ENCODE measurements around the gene KLC1. TPM values are rescaled to one million over a fixed set of nuclear protein-coding genes. Genes with fewer than 3 reads are reported as not detected.

Gene KLC1
- total and polyA plus RNA-seq, 2 of the 8 experiments (the other 6 are each of a cell fraction or from before 2014, with no cell fraction given): 84.6 to 134 TPM

DNA sequence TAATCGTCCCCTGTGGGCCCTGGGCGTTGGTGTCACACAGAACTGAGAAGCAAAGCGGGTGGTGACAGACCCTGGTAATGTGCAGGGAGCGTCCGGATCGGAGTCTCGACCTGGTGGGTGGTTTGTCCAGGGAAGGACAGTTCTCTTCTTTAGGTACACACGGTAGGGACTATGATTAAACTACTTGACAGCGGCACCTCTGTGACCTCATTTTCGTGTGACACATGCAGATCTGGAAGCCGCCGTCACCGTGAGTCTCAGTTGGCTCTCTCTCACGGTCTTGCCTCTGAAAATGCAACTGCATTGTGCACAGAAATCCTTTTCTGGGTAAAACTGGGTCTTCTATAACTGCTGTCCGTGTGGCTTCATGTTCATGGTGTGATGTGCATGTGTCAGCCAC, 54.1 kb downstream of the KLC1 start:
- H3K23ac ChIP-seq (ENCODE audit: insufficient read length): no peak overlapping the region
- no peak overlapping the region for H4K91ac ChIP-seq (replicated peaks; ENCODE audit: insufficient read length, low read length)
- H3K23me2 ChIP-seq (ENCODE audit: low read depth, low read length): no peaks in the 10 kb centered on the region
- no peaks in the 10 kb centered on the region for H3K9me3 ChIP-seq (ENCODE audit: insufficient read depth in 2 of 2, low read depth in 1 of 2, low read length in 1 of 2)
- H2BK15ac ChIP-seq (ENCODE audit: low read length): no peak overlapping the region
- peaks cover 26 to 73% (median 38%) of the 10 kb centered on the region in 4 experiments for H3K36me3 ChIP-seq (ENCODE audit: control insufficient read depth in 2 of 4, insufficient read depth in 4 of 4, low read length in 3 of 4)
- no peak overlapping the region for H2BK5ac ChIP-seq (ENCODE audit: low read depth, low read length)
- no peak overlapping the region for H2AK5ac ChIP-seq (ENCODE audit: low read depth, low read length)
- peaks cover 5 to 10% of the 10 kb centered on the region in 2 experiments for H4K20me1 ChIP-seq (replicated peaks in 1 of 2; ENCODE audit: control insufficient read depth in 1 of 2, insufficient read depth in 2 of 2, low read length in 2 of 2)
- 86% methylated on average over 15 of the region's 15 CpGs; no CpG with 5 or more reads in 1 of the 2 experiments for WGBS, 2 experiments (ENCODE audit: extremely low coverage in 1 of 2, insufficient coverage in 1 of 2, insufficient read length in 1 of 2, insufficient replicate concordance in 2 of 2, low coverage in 1 of 2, low lambda C conversion rate in 2 of 2, missing lambda C conversion rate in 1 of 2)
- no peak overlapping the region for H3K4ac ChIP-seq (replicated peaks; ENCODE audit: insufficient read length, low read depth, low read length)
- H3K14ac ChIP-seq (ENCODE audit: insufficient read length): no peak overlapping the region
- no peak overlapping the region for H3K4me2 ChIP-seq (ENCODE audit: insufficient read depth in 1 of 2, low read depth in 2 of 2, low read length in 2 of 2)
- no peak overlapping the region for H3K56ac ChIP-seq (replicated peaks; ENCODE audit: insufficient read length, low read depth, low read length)
- no peak overlapping the region for H2BK120ac ChIP-seq (replicated peaks; ENCODE audit: low read depth, low read length)
- no peak overlapping the region for H4K8ac ChIP-seq (ENCODE audit: extremely low read depth, insufficient read depth, low read length)
- H2BK12ac ChIP-seq (ENCODE audit: low read depth, low read length): no peak overlapping the region
- H2BK20ac ChIP-seq (ENCODE audit: low read length): no peak overlapping the region
- POLR2A ChIA-PET (ENCODE audit: partially characterized antibody): no interaction called here
- no peaks in the 10 kb centered on the region; a peak in 1 of 4 replicates for H3K79me2 ChIP-seq (ENCODE audit: control insufficient read depth in 1 of 2, insufficient read depth in 2 of 2, low read length in 2 of 2)
- H2AFZ ChIP-seq (ENCODE audit: low read length): no peak overlapping the region
- no peak for DNase-seq (ENCODE audit: low read depth in 1 of 2, low spot score in 2 of 2)
- no peak overlapping the region for H3K18ac ChIP-seq (ENCODE audit: extremely low read depth, low read length)
- TF ChIP-seq, protein P1, sequence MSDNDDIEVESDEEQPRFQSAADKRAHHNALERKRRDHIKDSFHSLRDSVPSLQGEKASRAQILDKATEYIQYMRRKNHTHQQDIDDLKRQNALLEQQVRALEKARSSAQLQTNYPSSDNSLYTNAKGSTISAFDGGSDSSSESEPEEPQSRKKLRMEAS (IDR thresholded peaks at IDR 0.05): no peak
- TF ChIP-seq SIRT6 (IDR thresholded peaks at IDR 0.05; ENCODE audit: low read length) (no peak), EP300 (IDR thresholded peaks at IDR 0.05; ENCODE audit: borderline replicate concordance in 1 of 2, low read depth in 2 of 2, low read length in 2 of 2) (no peak), NANOG (IDR thresholded peaks at IDR 0.05; ENCODE audit: insufficient read depth, low read depth, low read length, poor library complexity, severe bottlenecking) (no peak), CHD2 (IDR thresholded peaks at IDR 0.05; ENCODE audit: low read length) (no peak), RBBP5 (IDR thresholded peaks at IDR 0.05; ENCODE audit: borderline replicate concordance, low read depth, low read length) (no peak), JUN (IDR thresholded peaks at IDR 0.05; ENCODE audit: low read depth, low read length) (no peak), SP4 (IDR thresholded peaks at IDR 0.05; ENCODE audit: low read length) (no peak), CBX5 (IDR thresholded peaks at IDR 0.05; ENCODE audit: low read depth, low read length) (no peak), TEAD4 (IDR thresholded peaks at IDR 0.05; ENCODE audit: low read depth, low read length) (no peak), KDM1A (IDR thresholded peaks at IDR 0.05; ENCODE audit: borderline replicate concordance, low read length) (no peak), YY1 (IDR thresholded peaks at IDR 0.05; ENCODE audit: low read depth, low read length) (no peak)
- CTCF ChIA-PET (ENCODE audit: partially characterized antibody): no interaction called here
- H3K9ac ChIP-seq (replicated peaks in 1 of 4; ENCODE audit: extremely low read depth in 1 of 4, low read depth in 3 of 4, low read length in 3 of 4): no peak overlapping the region
- no peak overlapping the region for H3K4me3 ChIP-seq (ENCODE audit: extremely low read depth in 1 of 4, insufficient read depth in 2 of 4, low read depth in 3 of 4, low read length in 4 of 4)
- FAIRE-seq: no peak
- no peaks in the 10 kb centered on the region for H3K4me1 ChIP-seq (replicated peaks in 1 of 4; ENCODE audit: control insufficient read depth in 3 of 4, insufficient read depth in 4 of 4, low read length in 3 of 4)
- H4K5ac ChIP-seq (ENCODE audit: insufficient read length, low read depth, low read length): no peak overlapping the region
- H3K79me1 ChIP-seq (ENCODE audit: low read depth, low read length): no peaks in the 10 kb centered on the region; the same call in 1 of the 2 replicates
- no peak overlapping the region for H3K27ac ChIP-seq (ENCODE audit: low read depth, low read length)
- no peaks in the 10 kb centered on the region for H3K27me3 ChIP-seq (replicated peaks in 1 of 4; ENCODE audit: control insufficient read depth in 3 of 4, extremely low read depth in 1 of 4, insufficient read depth in 3 of 4, low read length in 3 of 4)
